ENCODE data around the gene GRAMD2A. TPM values are rescaled to one million over a fixed set of nuclear protein-coding genes. Genes with fewer than 3 reads are reported as not detected.

GRAMD2A gene
- total and polyA plus RNA-seq, 2 experiments from 2014 or later: 0.70 to 2.8 TPM

DNA sequence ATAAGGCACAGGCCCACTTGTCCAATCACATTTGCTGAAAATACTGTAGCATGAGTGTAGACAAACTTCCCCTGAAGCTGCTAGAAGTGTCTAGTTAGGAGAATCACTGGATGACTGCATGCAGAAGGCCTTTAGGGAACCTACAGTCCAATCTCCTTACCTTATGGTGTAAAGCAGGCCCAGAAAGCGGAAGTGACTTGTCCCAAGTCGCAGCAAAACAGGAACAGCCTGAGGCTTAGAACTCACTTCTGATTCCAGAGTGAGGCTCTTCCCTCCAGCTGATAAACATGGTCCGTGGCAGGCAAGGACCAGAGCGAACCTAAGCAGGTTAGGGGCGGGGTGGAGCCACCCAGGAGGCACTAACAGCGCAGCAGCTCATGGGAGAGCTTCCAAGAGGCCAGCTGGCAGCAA, 2.5 kb downstream of the GRAMD2A start:
- H3K36me3 Mint-ChIP-seq (ENCODE audit: low read depth): peaks cover 23% of the 10 kb centered on the region
- Histone ChIP-seq H3K9me2 (ENCODE audit: insufficient read depth) (no peaks in the 10 kb centered on the region), H3K4me1 (ENCODE audit: insufficient read depth) (peaks cover 15% of the 10 kb centered on the region; the same call in 1 of the 2 replicates), H3K4me2 (no peak overlapping the region), H2AFZ (no peak overlapping the region), H3F3A (replicated peaks; ENCODE audit: low read depth) (peaks cover 34% of the 10 kb centered on the region), H3K4me3 (no peak overlapping the region), H3K27me3 (ENCODE audit: insufficient read depth) (peaks cover 21% of the 10 kb centered on the region), H3K27ac (ENCODE audit: low read depth) (no peak overlapping the region), H3K79me2 (replicated peaks; ENCODE audit: insufficient read depth) (no peaks in the 10 kb centered on the region), H4K20me1 (replicated peaks; ENCODE audit: insufficient read depth) (peaks cover 11% of the 10 kb centered on the region), H3K36me3 (ENCODE audit: insufficient read depth) (peaks cover 11% of the 10 kb centered on the region; the same call in 1 of the 2 replicates)
- no peak overlapping the region for H3K27ac Mint-ChIP-seq
- no peak overlapping the region for H3K4me3 Mint-ChIP-seq
- H3K9me3 Mint-ChIP-seq: peaks cover 3% of the 10 kb centered on the region; the same call in 2 of the 3 replicates
- ATAC-seq: no peak
- peaks cover 25% of the 10 kb centered on the region for H3K4me1 Mint-ChIP-seq
- DNase-seq (ENCODE audit: low spot score): no peak
- H3K27me3 Mint-ChIP-seq (ENCODE audit: insufficient read depth, low read depth, poor library complexity): peaks cover 48% of the 10 kb centered on the region
- TF ChIP-seq ZNF331 (CRISPR knock-in tag; IDR thresholded peaks at IDR 0.05; ENCODE audit: low read depth) (no peak), CREB1 (CRISPR knock-in tag; IDR thresholded peaks at IDR 0.05; ENCODE audit: low read depth) (no peak), POLR2AphosphoS5 (IDR thresholded peaks at IDR 0.05; ENCODE audit: low read depth) (no peak), NANOG (IDR thresholded peaks at IDR 0.05; ENCODE audit: borderline replicate concordance) (no peak)
- TF ChIP-seq, protein P1, sequence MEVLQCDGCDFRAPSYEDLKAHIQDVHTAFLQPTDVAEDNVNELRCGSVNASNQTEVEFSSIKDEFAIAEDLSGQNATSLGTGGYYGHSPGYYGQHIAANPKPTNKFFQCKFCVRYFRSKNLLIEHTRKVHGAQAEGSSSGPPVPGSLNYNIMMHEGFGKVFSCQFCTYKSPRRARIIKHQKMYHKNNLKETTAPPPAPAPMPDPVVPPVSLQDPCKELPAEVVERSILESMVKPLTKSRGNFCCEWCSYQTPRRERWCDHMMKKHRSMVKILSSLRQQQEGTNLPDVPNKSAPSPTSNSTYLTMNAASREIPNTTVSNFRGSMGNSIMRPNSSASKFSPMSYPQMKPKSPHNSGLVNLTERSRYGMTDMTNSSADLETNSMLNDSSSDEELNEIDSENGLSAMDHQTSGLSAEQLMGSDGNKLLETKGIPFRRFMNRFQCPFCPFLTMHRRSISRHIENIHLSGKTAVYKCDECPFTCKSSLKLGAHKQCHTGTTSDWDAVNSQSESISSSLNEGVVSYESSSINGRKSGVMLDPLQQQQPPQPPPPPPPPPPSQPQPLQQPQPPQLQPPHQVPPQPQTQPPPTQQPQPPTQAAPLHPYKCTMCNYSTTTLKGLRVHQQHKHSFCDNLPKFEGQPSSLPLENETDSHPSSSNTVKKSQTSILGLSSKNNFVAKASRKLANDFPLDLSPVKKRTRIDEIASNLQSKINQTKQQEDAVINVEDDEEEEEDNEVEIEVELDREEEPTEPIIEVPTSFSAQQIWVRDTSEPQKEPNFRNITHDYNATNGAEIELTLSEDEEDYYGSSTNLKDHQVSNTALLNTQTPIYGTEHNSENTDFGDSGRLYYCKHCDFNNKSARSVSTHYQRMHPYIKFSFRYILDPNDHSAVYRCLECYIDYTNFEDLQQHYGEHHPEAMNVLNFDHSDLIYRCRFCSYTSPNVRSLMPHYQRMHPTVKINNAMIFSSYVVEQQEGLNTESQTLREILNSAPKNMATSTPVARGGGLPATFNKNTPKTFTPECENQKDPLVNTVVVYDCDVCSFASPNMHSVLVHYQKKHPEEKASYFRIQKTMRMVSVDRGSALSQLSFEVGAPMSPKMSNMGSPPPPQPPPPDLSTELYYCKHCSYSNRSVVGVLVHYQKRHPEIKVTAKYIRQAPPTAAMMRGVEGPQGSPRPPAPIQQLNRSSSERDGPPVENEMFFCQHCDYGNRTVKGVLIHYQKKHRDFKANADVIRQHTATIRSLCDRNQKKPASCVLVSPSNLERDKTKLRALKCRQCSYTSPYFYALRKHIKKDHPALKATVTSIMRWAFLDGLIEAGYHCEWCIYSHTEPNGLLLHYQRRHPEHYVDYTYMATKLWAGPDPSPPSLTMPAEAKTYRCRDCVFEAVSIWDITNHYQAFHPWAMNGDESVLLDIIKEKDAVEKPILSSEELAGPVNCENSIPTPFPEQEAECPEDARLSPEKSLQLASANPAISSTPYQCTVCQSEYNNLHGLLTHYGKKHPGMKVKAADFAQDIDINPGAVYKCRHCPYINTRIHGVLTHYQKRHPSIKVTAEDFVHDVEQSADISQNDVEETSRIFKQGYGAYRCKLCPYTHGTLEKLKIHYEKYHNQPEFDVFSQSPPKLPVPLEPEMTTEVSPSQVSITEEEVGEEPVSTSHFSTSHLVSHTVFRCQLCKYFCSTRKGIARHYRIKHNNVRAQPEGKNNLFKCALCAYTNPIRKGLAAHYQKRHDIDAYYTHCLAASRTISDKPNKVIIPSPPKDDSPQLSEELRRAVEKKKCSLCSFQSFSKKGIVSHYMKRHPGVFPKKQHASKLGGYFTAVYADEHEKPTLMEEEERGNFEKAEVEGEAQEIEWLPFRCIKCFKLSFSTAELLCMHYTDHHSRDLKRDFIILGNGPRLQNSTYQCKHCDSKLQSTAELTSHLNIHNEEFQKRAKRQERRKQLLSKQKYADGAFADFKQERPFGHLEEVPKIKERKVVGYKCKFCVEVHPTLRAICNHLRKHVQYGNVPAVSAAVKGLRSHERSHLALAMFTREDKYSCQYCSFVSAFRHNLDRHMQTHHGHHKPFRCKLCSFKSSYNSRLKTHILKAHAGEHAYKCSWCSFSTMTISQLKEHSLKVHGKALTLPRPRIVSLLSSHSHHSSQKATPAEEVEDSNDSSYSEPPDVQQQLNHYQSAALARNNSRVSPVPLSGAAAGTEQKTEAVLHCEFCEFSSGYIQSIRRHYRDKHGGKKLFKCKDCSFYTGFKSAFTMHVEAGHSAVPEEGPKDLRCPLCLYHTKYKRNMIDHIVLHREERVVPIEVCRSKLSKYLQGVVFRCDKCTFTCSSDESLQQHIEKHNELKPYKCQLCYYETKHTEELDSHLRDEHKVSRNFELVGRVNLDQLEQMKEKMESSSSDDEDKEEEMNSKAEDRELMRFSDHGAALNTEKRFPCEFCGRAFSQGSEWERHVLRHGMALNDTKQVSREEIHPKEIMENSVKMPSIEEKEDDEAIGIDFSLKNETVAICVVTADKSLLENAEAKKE (CRISPR knock-in tag; IDR thresholded peaks at IDR 0.05): no peak

DNA sequence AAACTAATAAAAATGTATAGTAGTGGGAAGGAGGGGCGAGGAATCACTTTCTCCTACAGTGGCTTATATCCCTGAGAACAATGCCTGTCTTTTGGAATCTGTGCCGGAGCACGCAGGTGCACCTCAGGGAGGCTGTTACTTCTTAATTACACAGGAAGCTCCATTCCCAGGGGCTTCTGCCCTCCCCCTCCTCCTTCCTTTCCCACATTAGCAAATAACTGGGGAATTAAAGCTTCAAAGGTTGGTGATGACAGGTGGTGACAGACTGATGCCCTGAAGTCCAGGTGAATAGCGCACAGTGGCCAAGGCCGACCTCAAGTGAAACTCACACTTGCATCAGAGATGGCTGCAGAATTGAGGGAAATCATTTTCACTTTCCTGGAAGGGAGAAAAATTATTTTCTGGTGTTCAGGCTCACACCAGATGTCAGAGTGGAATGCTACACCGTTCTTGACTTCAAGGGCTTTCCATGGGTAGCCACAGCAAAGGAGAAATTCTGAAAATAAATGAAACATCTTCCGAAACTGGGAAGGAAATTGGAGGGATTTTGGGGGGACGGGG, 3.7 kb downstream of the GRAMD2A start:
- no peak overlapping the region for H2AFZ ChIP-seq
- peaks cover 21% of the 10 kb centered on the region for H3K27me3 ChIP-seq (ENCODE audit: insufficient read depth)
- peaks cover 24% of the 10 kb centered on the region for H3F3A ChIP-seq (replicated peaks; ENCODE audit: low read depth)
- no peak overlapping the region for H3K4me3 ChIP-seq
- peaks cover 7% of the 10 kb centered on the region; the same call in 1 of the 2 replicates for H4K20me1 ChIP-seq (replicated peaks; ENCODE audit: insufficient read depth)
- Mint-ChIP-seq H3K9me3 (peaks cover 3% of the 10 kb centered on the region; the same call in 2 of the 3 replicates), H3K4me3 (no peak overlapping the region; the same call in 2 of the 3 replicates), H3K36me3 (ENCODE audit: low read depth) (peaks cover 11% of the 10 kb centered on the region), H3K4me1 (peaks cover 24% of the 10 kb centered on the region), H3K27ac (no peak overlapping the region; the same call in 1 of the 2 replicates), H3K27me3 (ENCODE audit: insufficient read depth, low read depth, poor library complexity) (peaks cover 43% of the 10 kb centered on the region)
- DNase-seq (ENCODE audit: low spot score) (peak; percentile 25), ATAC-seq (no peak)
- H3K4me2 ChIP-seq: peak overlapping the region; percentile 60; the same call in 1 of the 2 replicates
- H3K9me2 ChIP-seq (ENCODE audit: insufficient read depth): no peaks in the 10 kb centered on the region
- H3K27ac ChIP-seq (ENCODE audit: low read depth): no peak overlapping the region
- H3K79me2 ChIP-seq (replicated peaks; ENCODE audit: insufficient read depth): no peaks in the 10 kb centered on the region
- peaks cover 15% of the 10 kb centered on the region; the same call in 1 of the 2 replicates for H3K4me1 ChIP-seq (ENCODE audit: insufficient read depth)
- H3K36me3 ChIP-seq (ENCODE audit: insufficient read depth): peaks cover 2% of the 10 kb centered on the region; the same call in 1 of the 2 replicates
- TF ChIP-seq, protein P2, sequence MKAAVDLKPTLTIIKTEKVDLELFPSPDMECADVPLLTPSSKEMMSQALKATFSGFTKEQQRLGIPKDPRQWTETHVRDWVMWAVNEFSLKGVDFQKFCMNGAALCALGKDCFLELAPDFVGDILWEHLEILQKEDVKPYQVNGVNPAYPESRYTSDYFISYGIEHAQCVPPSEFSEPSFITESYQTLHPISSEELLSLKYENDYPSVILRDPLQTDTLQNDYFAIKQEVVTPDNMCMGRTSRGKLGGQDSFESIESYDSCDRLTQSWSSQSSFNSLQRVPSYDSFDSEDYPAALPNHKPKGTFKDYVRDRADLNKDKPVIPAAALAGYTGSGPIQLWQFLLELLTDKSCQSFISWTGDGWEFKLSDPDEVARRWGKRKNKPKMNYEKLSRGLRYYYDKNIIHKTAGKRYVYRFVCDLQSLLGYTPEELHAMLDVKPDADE (IDR thresholded peaks at IDR 0.05): no peak
- TF ChIP-seq POLR2AphosphoS5 (IDR thresholded peaks at IDR 0.05; ENCODE audit: low read depth) (no peak), CREB1 (CRISPR knock-in tag; IDR thresholded peaks at IDR 0.05; ENCODE audit: low read depth) (no peak), ZNF114 (CRISPR knock-in tag; IDR thresholded peaks at IDR 0.05) (no peak), ZNF331 (CRISPR knock-in tag; IDR thresholded peaks at IDR 0.05; ENCODE audit: low read depth) (no peak), EZH2 (IDR thresholded peaks at IDR 0.05; ENCODE audit: low read depth, unreplicated experiment) (no peak), EZH2phosphoT487 (IDR thresholded peaks at IDR 0.05; ENCODE audit: unreplicated experiment) (no peak), JUNB (IDR thresholded peaks at IDR 0.05; ENCODE audit: unreplicated experiment) (no peak), STAT1 (IDR thresholded peaks at IDR 0.05; ENCODE audit: unreplicated experiment) (no peak)
- TF ChIP-seq, protein P3, sequence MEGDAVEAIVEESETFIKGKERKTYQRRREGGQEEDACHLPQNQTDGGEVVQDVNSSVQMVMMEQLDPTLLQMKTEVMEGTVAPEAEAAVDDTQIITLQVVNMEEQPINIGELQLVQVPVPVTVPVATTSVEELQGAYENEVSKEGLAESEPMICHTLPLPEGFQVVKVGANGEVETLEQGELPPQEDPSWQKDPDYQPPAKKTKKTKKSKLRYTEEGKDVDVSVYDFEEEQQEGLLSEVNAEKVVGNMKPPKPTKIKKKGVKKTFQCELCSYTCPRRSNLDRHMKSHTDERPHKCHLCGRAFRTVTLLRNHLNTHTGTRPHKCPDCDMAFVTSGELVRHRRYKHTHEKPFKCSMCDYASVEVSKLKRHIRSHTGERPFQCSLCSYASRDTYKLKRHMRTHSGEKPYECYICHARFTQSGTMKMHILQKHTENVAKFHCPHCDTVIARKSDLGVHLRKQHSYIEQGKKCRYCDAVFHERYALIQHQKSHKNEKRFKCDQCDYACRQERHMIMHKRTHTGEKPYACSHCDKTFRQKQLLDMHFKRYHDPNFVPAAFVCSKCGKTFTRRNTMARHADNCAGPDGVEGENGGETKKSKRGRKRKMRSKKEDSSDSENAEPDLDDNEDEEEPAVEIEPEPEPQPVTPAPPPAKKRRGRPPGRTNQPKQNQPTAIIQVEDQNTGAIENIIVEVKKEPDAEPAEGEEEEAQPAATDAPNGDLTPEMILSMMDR (conservative IDR thresholded peaks at IDR 0.05; ENCODE audit: low read depth in 2 of 2): no peak

Data from GM23338 (cell line).